GM19395 (cell line): ENCODE measurements around the gene ABHD16B.

Experiments
- ATAC-seq: cut with Tn5 transposase; IDR thresholded peaks from one replicate; pipeline ENCODE4 v1.9.1; 2021; ENCODE audit warnings: mild to moderate bottlenecking, moderate library complexity; ENCODE audit not compliant: unreplicated experiment

The ABHD16B gene

DNA sequence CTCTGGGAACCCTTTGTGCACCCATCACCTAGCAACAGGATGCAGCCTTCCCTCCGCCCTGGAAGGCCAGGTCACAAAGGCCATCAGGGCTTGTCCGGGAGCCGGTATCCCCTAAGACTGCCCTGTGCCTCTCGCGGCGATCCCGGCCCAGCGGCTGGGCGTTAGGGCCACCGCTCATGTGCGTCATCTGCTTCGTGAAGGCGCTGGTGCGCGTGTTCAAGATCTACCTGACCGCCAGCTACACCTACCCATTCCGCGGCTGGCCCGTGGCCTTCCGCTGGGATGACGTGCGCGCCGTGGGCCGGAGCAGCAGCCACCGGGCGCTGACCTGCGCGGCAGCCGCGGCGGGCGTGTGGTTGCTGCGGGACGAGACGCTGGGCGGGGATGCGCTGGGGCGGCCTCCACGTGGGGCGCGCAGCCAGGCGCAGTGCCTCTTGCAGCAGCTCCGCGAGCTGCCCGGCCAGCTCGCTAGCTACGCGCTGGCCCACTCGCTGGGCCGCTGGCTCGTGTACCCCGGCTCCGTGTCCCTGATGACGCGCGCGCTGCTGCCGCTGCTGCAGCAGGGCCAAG is at the start of gene ABHD16B:
TSS of gene ABHD16B (plus strand) at position 134 of the 570 bp plus-strand sequence. CDS start at position 177, 43 bp downstream.
- ATAC-seq = no peak

- no peak for ATAC-seq
Measured at GRCh38 chr20:63814891-63815614, 46.2 kb upstream of the ABHD16B start.

DNA sequence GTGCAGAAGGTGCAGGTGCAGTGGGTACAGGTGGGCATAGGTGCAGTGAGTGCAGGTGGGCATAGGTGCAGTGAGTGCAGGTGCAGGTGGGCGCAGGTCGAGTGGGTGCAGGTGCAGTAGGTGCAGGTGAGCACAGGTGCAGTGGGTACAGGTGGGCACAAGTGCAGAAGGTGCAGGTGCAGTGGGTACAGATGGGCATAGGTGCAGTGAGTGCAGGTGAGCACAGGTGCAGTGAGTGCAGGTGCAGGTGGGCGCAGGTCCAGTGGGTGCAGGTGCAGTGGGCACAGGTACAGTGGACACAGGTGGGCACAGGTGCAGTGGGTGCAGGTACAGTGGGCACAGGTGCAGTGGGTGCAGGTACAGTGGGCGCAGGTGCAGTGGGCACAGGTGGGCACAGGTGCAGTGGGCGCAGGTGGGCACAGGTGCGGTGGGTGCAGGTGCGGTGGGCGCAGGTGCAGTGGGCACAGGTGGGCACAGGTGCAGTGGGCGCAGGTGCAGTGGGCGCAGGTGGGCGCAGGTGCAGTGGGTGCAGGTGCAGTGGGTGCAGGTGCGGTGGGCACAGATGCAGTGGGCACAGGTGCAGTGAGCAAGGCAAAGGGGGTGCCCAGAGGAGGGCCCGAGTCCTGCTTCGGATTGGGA is 45.6 kb upstream of the ABHD16B start:
- ATAC-seq = no peak

DNA sequence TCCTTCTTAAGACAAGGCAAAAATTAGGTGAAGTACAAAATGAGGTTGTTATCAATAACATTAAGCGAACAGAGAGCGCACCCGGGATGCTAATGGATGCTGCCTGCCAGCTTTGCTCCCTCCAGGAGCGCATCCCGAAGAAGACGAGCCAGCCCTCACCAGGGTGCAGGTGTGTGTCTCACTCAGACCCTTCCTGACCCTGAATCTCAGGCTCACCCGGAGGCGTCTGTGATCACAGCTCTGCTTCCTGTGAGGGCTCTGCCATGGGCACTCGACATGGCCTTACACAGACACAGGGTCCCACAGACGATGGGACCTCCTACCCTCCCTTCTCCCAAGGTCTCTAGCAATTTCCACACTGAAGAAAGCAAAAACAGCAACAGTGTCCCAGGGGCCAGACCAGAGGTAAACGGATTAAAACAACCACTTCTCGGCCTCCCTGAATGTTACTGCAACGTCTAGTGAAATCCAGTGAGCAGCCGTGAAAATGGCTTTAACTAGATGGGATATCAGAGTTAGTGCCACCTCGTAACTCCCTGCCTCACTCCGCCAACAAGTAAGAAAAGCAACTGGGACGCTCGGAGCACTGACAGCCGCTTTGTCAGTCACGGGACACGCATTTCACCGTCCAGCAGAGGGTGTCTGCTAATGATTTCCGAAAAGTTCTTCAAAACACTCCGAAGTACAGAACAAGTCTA is 41.9 kb upstream of the ABHD16B start:
- no peak for ATAC-seq

- no peak for ATAC-seq
Measured at GRCh38 chr20:63821811-63822210, 39.5 kb upstream of the ABHD16B start.

- ATAC-seq = no peak
Measured at GRCh38 chr20:63822276-63822696, 39.0 kb upstream of the ABHD16B start.

DNA sequence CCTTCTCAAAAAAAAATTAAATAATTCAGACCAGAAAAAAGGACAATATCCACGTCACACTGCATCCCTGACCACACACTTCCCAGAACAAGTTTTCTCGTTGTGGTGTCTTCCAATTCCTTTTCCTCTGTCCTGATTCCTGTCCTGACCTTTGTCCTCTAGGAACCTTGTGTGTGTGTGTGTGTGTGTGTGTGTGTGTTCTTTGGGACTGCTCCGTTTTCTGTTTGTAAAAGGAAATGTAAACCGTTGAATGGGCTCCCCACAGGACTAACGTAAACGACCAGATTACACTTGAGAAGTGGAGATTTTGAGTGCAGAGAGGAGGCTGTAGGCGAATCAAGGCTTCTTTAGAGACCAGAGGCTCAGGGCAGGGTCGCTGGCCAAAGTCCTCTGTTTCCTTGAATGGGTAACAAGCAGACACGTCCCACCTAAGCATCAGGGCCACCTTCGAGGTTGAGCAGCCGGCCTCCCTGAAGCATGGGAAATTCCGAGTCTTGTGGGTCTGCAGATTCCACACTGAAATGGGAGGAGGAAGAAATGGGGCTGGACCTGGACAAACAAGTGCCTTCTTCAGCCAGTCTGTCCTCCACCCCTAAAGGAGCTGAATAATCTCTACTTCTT is 37.5 kb upstream of the ABHD16B start:
- ATAC-seq = no peak

- ATAC-seq = no peak
Measured at GRCh38 chr20:63825331-63826118, 35.8 kb upstream of the ABHD16B start.

GRCh38 chr20:63826753-63827152 is 34.5 kb upstream of the ABHD16B start:
- no peak for ATAC-seq

GRCh38 chr20:63828124-63828523 is 33.2 kb upstream of the ABHD16B start:
- ATAC-seq = no peak

GRCh38 chr20:63828545-63828944 is 32.8 kb upstream of the ABHD16B start:
- no peak for ATAC-seq

- ATAC-seq = no peak
Measured at GRCh38 chr20:63828951-63829350, 32.3 kb upstream of the ABHD16B start.

GRCh38 chr20:63829603-63829944 is 31.7 kb upstream of the ABHD16B start:
- no peak for ATAC-seq

DNA sequence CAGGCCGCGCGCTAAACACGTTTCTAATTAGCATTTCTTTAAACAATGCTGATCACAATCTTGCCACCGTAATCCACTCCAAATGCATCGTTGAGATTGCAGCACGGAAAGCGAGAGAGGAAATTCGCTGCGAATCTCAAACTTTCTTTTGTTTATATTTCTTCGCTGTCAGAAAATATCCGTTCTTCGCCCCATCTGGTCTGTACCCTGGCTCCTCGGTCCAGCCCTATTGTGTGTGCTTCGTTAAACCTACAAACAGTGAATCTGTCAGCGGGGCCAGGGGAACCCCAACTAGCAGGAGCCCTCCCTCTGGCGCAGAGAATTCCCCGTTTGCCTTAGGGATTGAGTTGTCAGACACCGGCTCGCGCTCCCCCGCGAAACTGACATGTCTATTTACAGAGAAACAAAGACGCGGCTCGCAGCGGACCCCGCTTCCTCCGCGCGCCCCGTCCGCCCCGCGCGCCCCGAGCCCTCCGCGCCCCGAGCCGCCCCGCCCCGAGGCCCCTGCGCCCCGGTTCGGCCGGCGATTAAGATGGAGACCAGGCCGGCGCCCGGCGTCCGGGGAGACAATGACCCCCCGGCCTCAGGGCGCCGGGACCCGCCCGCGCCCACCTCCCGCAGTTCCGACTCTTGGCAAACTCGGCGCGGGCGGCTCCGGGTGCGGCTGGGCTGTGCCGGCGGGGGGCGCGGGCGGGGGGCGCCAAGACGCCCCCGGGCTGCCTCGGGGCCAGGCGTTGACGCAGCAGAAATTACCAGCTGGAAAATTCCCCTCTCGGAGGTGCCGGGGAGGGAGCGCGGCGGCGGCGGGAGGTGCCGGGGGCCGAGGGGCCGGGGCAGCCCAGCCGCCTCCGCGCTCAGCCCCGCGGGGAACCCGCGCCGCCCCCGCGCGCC is 31.1 kb upstream of the ABHD16B start:
- no peak for ATAC-seq

DNA sequence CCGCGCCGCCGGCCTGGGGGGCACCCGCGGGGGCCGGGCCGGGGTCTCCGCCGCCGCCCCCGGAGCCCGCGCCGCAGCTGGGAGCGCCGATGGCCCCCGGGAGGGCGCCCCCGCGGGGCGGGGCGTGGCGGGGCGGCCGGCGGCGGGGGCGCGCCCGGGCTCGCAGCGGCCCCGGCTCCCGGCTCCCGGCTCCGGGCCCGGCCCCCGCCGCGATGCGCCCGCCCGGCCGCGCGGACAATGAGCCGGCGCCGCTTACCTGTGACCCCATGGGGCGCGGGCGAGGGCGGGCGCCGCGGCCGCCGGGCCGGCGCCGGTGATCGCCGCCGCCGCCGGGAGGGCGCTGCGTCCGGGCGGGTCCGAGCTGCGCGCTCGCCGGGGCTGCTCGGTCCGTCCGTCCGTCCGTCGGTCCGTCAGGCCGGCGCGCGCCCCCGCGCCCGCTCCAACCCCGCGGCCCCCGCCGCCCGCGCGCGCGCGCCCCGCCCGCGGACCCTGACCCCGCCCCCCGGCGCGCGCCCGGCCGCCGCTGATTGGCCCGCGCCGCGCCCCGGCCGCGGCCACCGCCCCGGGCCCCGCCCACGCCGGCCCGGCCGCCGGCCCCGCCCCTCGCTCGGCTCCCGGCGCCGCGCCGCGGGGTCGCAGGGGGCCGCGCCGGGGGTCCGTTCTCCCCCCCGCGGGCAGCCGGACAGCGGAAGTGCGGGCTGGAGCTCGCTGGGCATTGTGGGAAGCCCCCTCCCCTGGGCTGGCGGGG is 30.3 kb upstream of the ABHD16B start, which contains the start of gene ZBTB46:
TSS of gene ZBTB46 (minus strand) at position 424 of the 748 bp plus-strand sequence. CDS start 40,507 bp downstream, outside the sequence.
- ATAC-seq = no peak

GRCh38 chr20:63831646-63831992 is 29.7 kb upstream of the ABHD16B start:
- ATAC-seq = no peak

DNA sequence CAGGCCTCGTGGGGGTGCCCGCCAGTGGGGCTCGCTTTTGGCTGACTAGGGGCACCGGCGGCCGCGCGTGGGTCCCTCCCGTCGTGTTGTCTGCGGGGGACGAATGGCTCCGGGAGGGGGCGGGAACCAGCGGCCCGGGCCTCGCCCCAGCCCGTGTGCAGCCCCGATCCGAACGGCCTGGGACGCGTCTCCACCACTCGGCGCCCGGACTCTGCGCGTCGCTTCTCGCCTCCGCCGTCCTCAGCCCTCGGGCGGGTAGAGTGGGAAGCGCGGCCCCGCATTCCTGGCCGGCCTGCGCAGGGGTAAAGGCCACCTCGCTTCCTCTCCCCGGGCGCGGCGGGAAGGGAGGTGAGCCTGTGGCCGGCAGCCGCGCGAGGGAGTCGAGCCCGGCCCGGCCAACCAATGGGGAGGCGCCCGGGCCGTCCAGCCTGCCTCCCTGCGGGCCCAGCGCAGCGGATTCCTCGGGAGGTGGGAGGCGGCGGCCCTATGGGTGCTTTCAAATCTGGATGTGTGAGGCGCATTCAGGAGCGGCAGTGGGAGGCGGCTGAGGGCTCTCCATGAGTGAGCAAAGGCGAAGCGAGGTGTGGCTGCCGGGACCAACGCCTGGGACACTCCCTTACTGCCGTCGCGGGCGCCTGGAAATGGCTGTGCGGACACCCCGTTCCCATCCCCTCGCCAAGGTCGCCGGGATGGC is 29.2 kb upstream of the ABHD16B start:
- ATAC-seq = no peak
